SHP77 (cell line): ENCODE measurements around the gene RTKN.

Experiments used
- DNase-seq, 2 experiments: peaks; one replicate each; lab custom pipeline; 2025; lab: John Stamatoyannopoulos, UW

Gene RTKN

DNA sequence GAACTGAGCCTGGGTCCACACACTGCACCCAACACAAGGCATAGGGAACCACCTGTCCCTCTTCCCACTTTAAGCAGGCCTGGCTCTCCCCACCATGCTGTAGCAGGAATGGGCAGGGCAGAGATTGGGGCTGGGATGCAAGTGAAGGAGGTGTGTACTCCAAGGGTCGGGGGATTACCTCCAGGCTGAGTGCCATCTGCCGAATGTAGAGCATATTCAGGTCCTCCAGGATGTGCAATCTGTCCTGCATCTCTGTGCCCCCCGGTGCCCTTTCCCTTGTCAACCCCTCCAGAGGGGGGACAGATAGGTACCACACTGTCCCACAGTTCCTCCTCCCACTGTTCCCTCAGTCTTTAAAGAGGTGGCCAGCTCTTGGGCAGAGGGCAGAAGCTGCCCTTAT is 2.4 kb downstream of the RTKN start:
- no peak for DNase-seq

DNA sequence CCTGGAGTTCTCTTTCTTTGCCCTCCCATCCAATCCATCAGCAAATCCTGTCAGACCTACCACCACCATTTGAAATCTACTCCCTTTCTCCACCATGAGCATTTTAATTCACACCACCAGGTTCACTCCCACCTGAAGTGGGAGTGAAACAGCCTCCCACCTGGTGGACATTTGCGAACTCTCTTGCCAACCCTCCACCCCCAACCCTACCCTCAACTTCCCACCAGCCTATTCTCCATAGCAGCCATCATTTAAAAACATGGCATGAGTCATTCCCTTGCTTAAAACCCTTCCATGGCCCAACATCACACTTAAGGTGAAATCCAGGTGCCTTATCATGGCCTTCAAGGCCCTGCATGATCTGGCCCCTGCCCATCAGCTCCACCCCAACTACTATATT is 3.5 kb downstream of the RTKN start:
- no peak for DNase-seq

DNA sequence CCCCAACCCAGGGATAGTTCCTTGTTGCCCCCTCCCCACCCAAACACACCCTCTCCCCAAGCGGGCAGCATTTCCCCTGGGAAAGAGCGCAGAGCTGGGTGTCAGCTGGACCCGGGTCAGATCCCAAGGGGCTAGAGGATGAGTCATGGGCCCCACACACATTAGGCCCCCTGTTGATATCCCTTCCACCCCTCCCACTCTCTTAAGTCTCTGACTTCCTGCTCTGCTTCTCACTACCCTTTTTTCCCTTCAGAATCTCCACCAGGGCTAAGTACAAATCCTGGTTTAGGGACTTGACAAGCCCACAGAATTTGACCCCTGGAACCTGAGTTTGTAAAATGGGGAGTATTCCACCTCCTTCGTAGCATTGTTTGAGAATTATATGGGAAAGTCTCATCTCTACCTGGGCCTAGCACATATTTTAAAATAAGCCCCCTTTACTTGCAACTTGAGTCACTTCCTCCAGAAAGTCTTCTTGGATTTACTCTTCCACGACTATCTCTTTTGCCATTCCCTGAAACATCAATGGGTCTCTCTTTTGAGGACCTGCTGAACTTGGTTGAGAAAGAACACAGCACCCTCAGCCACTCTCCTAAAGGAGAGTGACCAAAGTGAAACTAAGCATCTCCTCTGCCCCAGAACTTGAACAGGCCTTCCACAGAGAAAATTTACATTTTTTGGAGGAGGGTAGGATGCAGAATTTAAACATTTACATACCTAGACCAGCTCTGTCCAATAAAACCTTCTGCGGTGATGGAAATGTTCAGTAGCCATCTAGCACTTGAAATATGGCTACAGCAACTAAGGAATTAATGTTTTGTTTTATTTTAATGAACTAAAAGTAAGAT is 4.7 kb downstream of the RTKN start:
- no peak for DNase-seq

DNA sequence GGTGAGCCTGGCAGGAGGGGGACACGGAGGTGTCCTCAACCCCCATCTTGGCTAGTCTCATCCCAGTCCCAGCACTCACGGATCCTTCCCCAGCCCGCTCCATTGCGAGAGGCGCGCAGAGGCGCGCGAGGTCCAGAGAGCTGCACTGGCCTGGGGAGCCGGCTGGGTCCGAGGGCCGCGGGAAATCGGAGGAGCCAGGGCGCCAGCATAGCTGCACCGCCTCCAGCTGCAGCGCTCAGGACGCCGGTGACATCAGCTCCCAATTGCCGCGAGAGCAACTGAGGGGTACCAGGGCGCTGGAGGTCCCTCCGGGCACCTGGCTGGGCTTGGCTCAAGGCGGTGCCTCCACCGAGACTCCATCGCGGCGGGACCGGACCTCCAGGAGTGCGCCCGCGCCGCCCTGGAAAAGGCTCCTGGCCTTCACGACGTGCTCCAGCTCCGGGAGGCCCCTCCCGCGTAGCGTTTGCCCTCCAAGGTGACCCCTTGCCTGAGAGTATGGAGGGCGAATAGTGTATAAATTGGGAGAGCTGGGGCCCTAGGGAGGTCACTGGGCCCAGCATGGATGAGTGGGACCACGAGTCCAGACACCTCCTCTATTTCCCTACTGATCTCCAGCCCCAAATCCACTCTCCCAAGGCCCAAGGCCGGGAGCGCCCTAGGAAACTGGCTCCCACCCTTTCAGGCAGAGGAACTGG is 5.5 kb downstream of the RTKN start:
- no peak for DNase-seq

DNA sequence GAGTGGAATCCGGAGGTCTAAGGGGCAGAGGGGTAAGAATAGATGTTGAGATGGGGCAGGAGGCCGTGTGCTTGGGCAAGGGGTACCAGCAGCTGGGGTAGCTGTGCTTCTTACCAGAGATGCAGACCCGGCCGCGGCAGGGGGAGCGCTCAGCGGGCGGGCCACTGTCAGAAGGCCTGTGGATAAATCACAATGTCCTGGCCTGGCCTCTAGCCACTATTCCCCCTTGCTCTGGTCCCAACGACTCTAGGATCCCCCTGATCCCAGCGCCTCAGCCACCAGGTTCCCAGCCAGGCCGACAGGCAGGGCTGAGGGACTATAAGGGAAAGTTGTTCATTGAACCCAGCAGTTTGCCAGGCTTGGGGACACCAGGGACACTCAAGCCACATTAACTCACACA is 11.2 kb downstream of the RTKN start:
- no peak for DNase-seq

DNA sequence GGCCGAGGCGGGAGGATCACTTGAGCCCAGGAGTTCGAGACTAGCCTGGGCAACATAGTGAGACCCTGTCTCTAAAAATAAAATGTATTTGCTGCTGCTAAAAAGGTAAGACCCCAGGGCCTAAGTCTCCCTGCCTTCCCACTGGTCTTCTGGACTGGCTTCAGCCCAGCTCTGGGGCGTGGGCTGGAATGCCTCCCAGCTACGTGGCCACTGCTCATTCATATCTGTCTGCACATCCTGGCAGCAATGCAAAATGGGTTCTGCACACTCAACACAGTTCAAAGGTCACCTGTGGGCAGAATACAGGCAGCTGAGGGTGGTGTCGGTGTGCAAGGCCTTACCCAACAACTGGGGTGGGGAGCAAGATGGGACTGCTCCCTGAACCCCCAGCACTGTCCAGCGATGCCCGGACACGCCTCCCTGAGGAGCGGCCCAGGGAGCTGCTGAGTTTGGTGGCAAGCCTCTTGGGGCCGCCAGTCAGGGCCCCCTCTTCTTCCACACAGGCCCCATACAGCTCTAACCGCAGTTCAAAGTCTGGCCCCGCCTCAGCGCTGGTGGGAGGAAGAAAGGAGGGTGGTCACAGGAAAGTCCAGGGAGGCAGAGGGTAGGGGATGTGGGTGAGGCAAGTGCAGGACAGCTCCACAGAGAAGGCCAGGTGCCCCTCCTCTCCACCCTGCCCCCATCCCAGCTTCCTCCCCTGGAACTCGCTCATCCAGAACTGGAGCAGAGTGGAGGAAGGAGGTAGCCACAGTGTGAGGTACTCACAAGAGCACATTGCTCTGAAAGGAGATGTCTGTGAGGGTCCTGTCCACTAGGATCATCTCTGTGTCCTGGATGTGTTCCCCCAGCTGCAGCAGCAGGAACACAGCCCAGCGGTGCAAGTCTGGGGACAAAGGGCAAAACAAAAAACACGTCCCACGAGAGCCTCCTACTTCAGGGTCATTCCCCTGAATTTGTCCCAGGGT is 12.0 kb downstream of the RTKN start:
- no peak for DNase-seq

DNA sequence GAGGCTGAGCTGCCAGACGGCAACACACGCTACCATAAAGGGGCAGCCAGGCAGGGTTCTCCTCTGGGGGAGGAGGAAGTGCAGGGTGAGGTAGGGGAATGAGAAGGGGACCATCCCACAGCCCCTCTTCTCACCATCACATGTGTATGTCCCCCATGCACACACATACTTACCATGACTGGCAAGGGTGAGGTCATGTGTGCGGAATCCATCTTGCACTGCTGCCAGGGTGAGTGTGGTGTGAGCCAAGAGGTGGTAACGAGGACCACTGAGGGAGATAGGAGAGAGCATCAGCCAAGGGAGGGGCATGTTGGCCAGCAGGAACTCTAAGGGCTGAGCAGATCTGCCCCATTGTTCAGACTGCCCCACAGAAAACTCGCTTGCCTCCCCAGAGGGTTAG is 13.1 kb downstream of the RTKN start:
- no peak for DNase-seq

DNA sequence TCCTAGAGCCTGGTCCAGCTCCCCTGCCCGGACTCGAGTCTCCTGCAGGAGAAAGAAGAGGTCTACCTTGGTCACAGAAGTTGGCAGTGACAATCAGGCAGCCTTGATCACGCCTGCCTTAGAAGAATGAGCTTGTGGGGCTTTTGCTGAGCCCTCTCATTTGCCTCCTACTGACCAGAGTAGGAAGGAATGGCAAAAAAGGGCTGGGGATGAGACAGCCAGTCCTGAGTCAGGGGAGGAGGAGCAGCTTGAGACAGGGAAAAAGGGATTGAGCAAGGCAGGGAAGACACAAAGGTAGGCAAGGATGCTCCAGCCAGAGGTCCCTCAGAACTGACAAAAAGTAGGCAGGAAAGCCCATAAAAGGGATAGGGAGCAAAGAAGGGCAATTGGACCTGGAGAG is 14.2 kb downstream of the RTKN start:
- DNase-seq = no peak

DNA sequence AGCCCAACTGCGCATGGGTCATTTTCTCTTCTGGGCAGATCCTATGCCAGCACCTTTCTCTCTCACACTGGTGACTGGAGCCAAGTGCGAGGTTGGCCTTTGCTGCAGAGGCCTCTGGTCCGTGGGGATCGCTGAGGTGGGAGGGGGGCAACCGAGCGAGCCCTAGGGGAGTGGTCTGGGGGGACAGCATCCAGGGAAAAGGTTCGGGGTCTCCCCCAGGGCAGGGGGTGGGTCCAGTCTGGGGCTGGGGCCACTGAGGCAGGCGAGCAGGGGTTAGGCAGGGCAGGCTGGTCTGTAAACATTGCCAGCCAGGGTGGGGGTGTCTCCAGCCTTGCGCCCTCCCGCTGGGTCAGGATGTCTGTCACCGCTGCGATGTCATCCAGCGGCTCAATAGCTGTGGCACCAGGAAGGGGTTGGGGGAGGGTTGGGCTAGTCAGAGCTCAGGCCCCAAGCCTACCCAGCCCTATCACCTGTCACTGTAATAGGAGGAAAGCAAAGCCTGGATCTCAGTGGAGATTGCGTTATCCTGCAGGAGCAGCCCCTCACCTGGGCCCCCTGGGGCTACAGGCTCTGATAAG is 15.5 kb downstream of the RTKN start:
- DNase-seq = no peak

DNA sequence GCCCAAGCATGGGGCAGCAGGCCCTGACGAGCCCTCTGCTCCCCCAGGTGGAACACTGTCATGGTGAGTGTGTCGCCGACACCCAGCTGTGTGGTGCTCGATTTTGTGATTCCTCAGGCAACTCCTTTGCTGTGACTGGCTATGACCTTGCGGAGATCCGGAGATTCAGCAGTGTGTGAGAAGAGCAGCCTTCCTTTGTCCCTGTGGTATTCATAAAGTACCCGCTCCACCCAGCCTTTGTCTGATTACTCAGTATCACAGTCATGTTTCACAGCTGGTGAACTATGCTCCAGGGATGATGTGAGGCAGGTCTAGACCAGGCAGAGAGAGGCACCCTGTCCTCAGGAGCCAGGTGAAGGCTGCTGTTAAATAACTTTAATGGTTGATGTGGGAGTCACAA is 16.2 kb downstream of the RTKN start:
- no peak for DNase-seq

DNA sequence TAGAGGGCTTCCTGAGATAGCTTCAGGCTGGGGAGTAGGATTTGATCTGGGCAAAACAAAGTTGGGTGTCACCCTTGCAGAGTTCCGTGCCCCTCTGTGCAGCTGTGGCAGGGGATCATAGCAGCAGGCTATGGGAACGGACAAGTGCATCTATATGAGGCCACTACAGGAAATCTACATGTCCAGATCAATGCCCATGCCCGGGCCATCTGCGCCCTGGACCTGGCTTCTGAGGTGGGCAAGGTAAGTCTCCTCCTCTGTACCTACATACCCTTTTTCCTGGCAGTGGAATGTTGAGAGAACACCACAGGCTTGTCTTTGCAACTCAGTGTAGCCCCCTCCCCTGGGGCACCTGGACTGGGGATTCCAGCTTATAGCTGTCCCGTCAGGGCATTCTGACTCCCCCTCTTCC is 16.7 kb downstream of the RTKN start:
- no peak for DNase-seq

DNA sequence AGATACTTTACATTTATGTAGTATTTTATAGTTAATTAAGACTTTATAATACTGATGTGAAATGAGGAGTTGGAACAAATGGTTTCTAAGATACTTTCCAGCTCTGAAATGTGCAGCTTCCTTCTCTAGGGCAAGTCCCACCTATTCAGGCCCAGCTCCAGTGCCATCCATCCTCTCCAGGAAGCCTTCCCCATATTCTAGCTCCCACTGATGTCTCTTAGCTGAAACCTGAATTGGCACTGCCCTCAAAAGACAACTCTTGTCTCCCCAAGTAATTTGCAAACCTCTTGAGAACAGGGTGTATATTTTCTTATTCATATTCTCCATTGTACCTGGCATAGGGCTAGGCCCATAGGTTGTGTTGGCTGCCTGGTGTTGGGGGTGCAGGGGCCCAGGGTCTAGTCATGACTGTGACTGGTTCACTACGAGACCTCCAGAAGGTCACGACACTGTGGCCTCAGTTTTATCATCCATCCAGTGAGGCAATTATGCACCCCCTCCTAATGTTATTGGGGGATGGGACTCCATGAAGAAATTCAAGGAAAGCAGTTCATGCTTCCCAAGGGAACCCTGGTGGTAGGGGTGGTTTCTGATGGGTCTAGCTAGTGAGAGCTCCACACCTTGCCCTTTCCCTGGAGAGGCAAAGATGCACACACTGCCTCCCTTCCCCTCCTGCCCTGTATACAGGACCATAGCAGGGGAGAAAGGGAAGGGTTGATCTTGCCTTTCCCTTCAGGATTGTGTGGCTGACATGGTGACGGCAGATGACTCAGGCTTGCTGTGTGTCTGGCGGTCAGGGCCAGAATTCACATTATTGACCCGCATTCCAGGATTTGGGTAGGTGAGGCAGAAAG is 17.4 kb downstream of the RTKN start:
- DNase-seq = no peak

DNA sequence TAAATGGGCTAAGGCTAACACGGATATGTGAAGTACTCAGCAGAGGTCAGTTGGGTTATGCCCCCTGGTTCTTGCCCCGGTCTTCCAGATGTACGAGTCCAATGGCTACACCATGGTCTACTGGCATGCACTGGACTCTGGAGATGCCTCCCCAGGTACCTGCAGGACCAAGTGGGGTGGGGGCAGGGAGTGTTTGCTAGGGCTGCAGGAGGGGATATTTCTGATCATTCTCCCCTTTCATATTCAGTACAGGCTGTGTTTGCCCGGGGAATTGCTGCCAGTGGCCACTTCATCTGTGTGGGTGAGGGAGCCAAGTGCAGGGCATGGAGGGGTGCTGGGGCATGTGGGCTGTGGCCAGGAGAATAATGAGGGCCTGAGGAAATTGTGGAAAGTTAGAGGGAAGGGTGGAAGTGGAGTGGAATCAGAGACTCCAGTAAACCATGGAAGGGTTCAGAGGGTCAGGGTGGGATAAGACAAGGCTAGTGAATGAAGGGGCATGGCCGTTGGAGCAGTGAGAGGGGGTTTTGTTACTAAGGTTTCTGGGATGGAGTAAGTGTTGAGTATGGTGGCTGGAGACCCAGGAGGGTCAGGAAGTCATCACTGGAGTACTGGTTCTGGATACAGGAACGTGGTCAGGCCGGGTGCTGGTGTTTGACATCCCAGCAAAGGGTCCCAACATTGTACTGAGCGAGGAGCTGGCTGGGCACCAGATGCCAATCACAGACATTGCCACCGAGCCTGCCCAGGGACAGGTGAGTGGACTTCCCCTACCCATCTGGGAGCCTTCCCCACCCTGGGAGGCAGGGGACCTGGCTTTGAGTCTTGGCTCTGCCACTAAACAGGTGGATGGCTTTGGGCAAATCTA is 18.3 kb downstream of the RTKN start:
- no peak for DNase-seq

DNA sequence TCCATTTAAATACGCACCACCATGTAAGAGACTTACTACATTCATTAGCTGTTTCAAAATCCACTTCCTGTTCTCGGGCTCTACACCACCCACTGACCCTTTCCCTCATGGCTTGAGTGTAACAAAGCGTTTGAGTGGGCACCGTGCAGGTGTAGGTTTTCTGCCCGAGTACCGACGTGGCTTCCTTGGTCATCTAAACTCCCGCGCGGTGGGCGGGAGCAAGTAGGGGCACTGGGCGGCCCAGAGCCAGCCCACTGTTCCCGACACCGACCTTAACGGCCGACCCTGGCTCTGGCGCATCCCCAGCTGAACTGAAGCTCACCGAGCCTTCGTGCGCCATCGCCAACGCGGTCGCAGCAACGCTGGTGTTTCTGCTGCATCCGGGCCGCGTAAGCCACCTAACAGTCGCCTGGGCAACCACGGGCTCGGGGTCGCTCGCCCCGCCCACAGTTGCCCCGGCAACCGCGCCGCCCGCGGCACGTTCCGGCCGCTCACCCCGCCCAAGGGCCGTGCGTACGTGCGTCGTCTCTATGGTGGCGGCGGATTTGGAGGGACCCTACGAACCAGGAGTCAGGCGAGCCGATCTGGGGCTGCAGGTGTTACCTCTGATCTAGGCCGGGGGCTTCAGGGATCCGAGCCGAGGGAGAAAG is 20.4 kb downstream of the RTKN start, which contains the start of the genes C2orf81 and WDR54:
Gene C2orf81, minus strand, starts transcription at position 399 of the 650 bp plus-strand sequence. Its CDS starts 59 bp downstream, at position 340.
Gene WDR54, plus strand, starts transcription at position 510 of the 650 bp plus-strand sequence. CDS start 424 bp downstream, outside the sequence.
- DNase-seq = peak; percentile 91 to 94

DNA sequence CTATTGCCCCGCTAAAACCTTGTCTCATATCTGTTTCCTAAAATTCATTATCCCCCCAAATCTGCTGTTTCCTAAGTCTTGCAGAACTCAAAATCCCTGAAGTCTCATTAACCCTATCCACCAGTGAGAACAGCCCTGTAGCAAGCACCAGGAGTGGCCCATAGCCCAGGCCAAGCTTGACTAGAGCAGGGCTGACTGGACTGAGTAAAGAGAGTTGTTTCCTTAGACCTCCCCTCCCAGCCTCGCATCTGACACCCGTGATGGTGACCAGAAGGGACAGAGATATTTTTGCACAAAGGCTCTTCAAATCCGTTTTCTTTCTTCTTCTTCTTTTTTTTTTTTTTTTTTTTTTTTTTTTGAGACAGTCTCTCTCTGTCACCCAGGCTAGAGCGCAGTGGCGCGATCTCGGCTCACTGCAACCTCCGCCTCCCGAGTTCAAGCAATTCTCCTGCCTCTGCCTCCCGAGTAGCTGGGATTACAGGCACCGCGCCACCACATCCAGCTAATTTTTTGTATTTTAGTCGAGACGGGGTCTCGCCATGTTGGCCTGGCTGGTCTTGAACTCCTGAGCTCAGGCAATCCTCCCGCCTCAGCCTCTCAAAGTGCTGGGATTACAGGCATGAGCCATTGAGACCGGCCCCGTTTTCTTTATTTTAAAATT is 21.2 kb downstream of the RTKN start:
- peak in 1 of 2 experiments; percentile 10 for DNase-seq

DNA sequence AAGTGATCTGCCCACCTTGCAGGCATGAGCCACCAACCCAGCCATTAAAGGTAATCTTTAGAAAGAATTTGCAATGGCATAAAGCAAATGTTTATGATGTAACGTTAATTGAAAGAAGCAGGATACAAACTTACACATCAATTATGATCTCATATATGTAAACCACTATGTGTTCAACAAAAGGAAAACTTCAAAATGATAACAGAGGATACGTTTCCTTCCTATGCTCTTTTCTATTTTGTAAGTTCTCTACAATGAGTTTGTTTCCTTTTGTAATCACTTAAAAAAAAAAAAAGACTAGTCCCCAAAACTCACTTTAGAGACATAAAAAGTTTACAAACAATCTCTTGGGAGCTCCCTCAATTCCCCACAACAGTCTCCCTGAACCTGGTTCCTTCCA is 21.7 kb downstream of the RTKN start:
- DNase-seq = no peak

DNA sequence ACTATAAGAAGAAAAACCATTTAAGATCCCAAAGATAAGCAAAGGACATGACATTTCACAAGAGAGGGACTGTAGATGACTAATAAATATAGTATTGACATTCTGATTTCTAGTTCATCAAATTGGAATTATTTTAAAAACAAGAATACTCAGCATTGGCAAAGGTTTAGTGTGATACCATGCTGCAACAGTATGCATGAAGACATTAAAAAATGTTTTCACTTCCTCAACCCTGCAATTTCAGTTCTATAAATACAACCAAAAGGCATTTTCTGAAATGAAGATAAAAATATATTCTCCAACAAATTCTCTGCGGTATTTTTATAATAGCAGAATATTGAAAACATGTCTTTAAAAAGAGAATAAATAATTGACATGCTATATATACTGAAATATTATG is 22.4 kb downstream of the RTKN start:
- no peak for DNase-seq

DNA sequence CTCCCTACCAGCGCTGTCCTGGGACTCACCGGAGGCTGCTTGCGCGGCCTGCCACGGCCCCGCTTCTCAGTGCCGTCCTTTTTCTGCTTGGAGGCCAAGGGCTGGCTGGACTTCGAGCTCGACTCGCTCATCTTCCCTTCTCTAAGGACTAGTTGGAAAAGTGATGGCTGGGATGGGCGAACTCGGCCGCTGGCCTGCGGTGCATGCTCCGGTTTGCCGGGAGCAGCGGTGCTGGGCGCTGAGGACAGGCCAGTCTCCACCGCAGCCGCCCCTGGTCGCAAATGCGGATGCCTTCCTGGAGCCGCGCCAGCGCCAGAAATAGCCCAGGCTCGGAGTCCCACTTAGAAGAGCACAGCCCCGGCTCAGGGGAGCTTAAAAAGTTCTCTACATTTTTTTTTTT is 23.4 kb downstream of the RTKN start:
- DNase-seq = peak in 1 of 2 experiments; percentile 20

DNA sequence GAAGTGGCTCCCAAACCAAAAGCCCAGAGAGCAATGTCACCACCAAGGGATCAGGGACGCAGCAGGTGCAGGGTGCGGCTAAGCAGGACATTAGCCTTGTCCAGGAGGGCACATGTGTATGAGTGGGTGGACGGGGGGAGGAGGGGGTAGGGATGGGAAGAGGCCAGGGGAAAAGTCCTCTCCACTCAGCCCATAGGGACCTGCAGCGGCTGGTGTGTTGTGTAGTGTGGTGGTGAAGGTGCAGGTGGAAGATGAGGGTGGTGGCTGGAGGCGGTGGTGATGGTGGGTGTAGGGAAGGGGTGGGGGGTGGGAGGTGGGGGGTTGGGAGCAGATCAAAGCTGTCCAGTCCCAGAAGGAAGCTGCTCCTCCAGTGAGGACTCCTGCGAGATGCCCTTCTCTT is 24.0 kb downstream of the RTKN start:
- DNase-seq = no peak
